SK-N-SH treated with all-trans-retinoic acid at 6 μM for 48 hours (cell line): ENCODE measurements around the gene EVC.

Experiments used
- ARNTL ChIP-seq: fragments of 450-650 bp; formaldehyde crosslinking; IDR thresholded peaks from 2 replicates; pipeline ENCODE4 v1.5.0; 2020; ENCODE audit warnings: low read depth, mild to moderate bottlenecking, moderate library complexity, borderline replicate concordance
- ESRRG ChIP-seq: fragments of 250-450 bp; sonication (Bioruptor Pico); IDR thresholded peaks from 2 replicates; pipeline ENCODE4 v1.6.1; 2021; ENCODE audit warnings: mild to moderate bottlenecking
- ISL1 ChIP-seq: fragments of 250-450 bp; sonication (Bioruptor Pico); IDR thresholded peaks from 2 replicates; pipeline ENCODE4 v2.1.2; 2022; ENCODE audit warnings: mild to moderate bottlenecking, moderate library complexity
- OSR1 ChIP-seq: fragments of 250-450 bp; sonication (Bioruptor Pico); IDR thresholded peaks from 2 replicates; pipeline ENCODE4 v1.8.0; 2022; ENCODE audit warnings: moderate library complexity, mild to moderate bottlenecking, inconsistent platforms
- PPARA ChIP-seq: fragments of 250-450 bp; sonication (Bioruptor Pico); IDR thresholded peaks from 2 replicates; pipeline ENCODE4 v1.5.0; 2020; ENCODE audit warnings: mild to moderate bottlenecking, borderline replicate concordance
- SNAI2 ChIP-seq: fragments of 250-450 bp; sonication (Bioruptor Pico); IDR thresholded peaks from 2 replicates; pipeline ENCODE4 v1.5.0; 2020; ENCODE audit warnings: mild to moderate bottlenecking, moderate library complexity
- TOX ChIP-seq: fragments of 250-450 bp; sonication (Bioruptor Pico); IDR thresholded peaks from 2 replicates; pipeline ENCODE4 v1.8.0; 2021; ENCODE audit warnings: mild to moderate bottlenecking, moderate library complexity, borderline replicate concordance
- ZFP3 ChIP-seq: fragments of 250-450 bp; sonication (Bioruptor Pico); IDR thresholded peaks from 2 replicates; pipeline ENCODE4 v1.5.0; 2020; ENCODE audit warnings: mild to moderate bottlenecking, moderate library complexity
- ZFP30 ChIP-seq: fragments of 450-650 bp; formaldehyde crosslinking; IDR thresholded peaks from 2 replicates; pipeline ENCODE4 v1.5.0; 2022; ENCODE audit warnings: mild to moderate bottlenecking, moderate library complexity
- ZNF8 ChIP-seq: fragments of 450-650 bp; formaldehyde crosslinking; IDR thresholded peaks from 2 replicates; pipeline ENCODE4 v1.5.0; 2020; ENCODE audit warnings: mild to moderate bottlenecking, moderate library complexity
- TF ChIP-seq, protein P1 (sequence below): fragments of 250-450 bp; sonication (Bioruptor Pico); IDR thresholded peaks from 2 replicates; pipeline ENCODE4 v1.5.1; 2021; ENCODE audit warnings: mild to moderate bottlenecking, moderate library complexity
- TF ChIP-seq, protein P2 (sequence below): fragments of 250-450 bp; sonication (Bioruptor Pico); IDR thresholded peaks from 2 replicates; pipeline ENCODE4 v1.8.0; 2020; ENCODE audit warnings: mild to moderate bottlenecking, moderate library complexity, borderline replicate concordance
- TF ChIP-seq, protein P3 (sequence below): fragments of 250-450 bp; sonication (Bioruptor Pico); IDR thresholded peaks from 2 replicates; pipeline ENCODE4 v1.5.0; 2020; ENCODE audit warnings: mild to moderate bottlenecking, moderate library complexity
- TF ChIP-seq, protein P4 (sequence below): fragments of 250-450 bp; sonication (Bioruptor Pico); IDR thresholded peaks from 2 replicates; pipeline ENCODE4 v1.8.0; 2021; ENCODE audit warnings: low read depth, mild to moderate bottlenecking, moderate library complexity, borderline replicate concordance

DNA sequence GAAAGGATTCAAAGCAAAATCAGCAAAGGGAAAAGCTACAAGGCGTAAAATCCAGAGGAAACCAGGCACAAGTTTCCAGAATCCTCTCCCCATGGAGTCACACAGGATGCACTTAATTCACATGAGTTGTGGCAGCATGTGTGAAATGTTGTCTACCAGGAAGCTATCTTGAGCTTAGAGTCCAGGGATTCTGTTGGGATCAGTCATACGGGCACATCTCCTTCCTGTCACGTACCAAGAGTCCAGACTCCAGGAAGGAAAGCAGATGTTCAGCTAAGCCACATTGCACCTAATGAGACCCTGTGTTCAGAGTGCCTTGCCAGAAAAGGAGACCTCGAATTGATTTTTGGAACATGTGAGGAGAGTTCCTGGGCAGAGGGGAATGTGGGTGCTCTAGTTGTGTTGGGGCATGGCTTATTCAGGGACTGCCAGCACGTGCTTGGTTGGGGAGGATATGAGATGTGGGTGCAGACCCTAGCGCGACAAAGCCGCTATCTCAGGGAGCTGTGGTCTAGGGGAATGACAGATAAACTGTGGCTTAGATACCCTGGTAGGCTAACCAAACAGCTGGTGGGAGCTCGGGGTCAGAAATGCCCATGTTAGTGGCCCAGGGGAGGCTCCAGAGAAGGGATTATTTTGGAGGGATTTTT lies 70.0 kb downstream of the EVC start:
- TF ChIP-seq, protein P1, sequence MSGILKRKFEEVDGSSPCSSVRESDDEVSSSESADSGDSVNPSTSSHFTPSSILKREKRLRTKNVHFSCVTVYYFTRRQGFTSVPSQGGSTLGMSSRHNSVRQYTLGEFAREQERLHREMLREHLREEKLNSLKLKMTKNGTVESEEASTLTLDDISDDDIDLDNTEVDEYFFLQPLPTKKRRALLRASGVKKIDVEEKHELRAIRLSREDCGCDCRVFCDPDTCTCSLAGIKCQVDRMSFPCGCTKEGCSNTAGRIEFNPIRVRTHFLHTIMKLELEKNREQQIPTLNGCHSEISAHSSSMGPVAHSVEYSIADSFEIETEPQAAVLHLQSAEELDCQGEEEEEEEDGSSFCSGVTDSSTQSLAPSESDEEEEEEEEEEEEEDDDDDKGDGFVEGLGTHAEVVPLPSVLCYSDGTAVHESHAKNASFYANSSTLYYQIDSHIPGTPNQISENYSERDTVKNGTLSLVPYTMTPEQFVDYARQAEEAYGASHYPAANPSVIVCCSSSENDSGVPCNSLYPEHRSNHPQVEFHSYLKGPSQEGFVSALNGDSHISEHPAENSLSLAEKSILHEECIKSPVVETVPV = no peak
- TF ChIP-seq ZNF8 = no peak
- TF ChIP-seq SNAI2 = no peak
- no peak for TF ChIP-seq ISL1 (CRISPR knock-in tag)
- TF ChIP-seq ARNTL (CRISPR knock-in tag) = no peak
- no peak for TF ChIP-seq TOX (CRISPR knock-in tag)
- TF ChIP-seq OSR1 (CRISPR knock-in tag) = no peak
- TF ChIP-seq ZFP3 = no peak
- TF ChIP-seq, protein P2, sequence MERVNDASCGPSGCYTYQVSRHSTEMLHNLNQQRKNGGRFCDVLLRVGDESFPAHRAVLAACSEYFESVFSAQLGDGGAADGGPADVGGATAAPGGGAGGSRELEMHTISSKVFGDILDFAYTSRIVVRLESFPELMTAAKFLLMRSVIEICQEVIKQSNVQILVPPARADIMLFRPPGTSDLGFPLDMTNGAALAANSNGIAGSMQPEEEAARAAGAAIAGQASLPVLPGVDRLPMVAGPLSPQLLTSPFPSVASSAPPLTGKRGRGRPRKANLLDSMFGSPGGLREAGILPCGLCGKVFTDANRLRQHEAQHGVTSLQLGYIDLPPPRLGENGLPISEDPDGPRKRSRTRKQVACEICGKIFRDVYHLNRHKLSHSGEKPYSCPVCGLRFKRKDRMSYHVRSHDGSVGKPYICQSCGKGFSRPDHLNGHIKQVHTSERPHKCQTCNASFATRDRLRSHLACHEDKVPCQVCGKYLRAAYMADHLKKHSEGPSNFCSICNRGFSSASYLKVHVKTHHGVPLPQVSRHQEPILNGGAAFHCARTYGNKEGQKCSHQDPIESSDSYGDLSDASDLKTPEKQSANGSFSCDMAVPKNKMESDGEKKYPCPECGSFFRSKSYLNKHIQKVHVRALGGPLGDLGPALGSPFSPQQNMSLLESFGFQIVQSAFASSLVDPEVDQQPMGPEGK = no peak
- TF ChIP-seq PPARA (CRISPR knock-in tag) = no peak
- TF ChIP-seq ESRRG = no peak
- TF ChIP-seq, protein P3, sequence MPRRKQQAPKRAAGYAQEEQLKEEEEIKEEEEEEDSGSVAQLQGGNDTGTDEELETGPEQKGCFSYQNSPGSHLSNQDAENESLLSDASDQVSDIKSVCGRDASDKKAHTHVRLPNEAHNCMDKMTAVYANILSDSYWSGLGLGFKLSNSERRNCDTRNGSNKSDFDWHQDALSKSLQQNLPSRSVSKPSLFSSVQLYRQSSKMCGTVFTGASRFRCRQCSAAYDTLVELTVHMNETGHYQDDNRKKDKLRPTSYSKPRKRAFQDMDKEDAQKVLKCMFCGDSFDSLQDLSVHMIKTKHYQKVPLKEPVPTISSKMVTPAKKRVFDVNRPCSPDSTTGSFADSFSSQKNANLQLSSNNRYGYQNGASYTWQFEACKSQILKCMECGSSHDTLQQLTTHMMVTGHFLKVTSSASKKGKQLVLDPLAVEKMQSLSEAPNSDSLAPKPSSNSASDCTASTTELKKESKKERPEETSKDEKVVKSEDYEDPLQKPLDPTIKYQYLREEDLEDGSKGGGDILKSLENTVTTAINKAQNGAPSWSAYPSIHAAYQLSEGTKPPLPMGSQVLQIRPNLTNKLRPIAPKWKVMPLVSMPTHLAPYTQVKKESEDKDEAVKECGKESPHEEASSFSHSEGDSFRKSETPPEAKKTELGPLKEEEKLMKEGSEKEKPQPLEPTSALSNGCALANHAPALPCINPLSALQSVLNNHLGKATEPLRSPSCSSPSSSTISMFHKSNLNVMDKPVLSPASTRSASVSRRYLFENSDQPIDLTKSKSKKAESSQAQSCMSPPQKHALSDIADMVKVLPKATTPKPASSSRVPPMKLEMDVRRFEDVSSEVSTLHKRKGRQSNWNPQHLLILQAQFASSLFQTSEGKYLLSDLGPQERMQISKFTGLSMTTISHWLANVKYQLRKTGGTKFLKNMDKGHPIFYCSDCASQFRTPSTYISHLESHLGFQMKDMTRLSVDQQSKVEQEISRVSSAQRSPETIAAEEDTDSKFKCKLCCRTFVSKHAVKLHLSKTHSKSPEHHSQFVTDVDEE (CRISPR knock-in tag) = no peak
- TF ChIP-seq, protein P4, sequence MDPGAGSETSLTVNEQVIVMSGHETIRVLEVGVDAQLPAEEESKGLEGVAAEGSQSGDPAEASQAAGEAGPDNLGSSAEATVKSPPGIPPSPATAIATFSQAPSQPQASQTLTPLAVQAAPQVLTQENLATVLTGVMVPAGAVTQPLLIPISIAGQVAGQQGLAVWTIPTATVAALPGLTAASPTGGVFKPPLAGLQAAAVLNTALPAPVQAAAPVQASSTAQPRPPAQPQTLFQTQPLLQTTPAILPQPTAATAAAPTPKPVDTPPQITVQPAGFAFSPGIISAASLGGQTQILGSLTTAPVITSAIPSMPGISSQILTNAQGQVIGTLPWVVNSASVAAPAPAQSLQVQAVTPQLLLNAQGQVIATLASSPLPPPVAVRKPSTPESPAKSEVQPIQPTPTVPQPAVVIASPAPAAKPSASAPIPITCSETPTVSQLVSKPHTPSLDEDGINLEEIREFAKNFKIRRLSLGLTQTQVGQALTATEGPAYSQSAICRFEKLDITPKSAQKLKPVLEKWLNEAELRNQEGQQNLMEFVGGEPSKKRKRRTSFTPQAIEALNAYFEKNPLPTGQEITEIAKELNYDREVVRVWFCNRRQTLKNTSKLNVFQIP = no peak
- TF ChIP-seq ZFP30 (CRISPR knock-in tag) = no peak
